H1 (cell line): Measurements from ENCODE around the gene C1QTNF7. TPM values are rescaled to one million over a fixed set of nuclear protein-coding genes. Genes with fewer than 3 reads are reported as not detected.

Source experiments
- CHD2 ChIP-seq: IDR thresholded peaks from 2 replicates; pipeline ENCODE4 v1.6.1; 2012; ENCODE audit warnings: low read length, improper control_type of control experiment
- CREB1 ChIP-seq: IDR thresholded peaks from 2 replicates; pipeline ENCODE4 v1.6.1; 2012; ENCODE audit warnings: inconsistent platforms
- EZH2 ChIP-seq: fragments of 200-600 bp; sonication (generic); IDR thresholded peaks from 2 replicates; pipeline ENCODE4 v1.7.1; 2012; ENCODE audit warnings: low read depth, mild to moderate bottlenecking, moderate library complexity, low read length, inconsistent platforms; ENCODE audit not compliant: severe bottlenecking
- KDM4A ChIP-seq: IDR thresholded peaks from one replicate; pipeline ENCODE4 v1.7.1; 2012; ENCODE audit warnings: low read depth, mild to moderate bottlenecking, moderate library complexity, low read length, inconsistent platforms; ENCODE audit not compliant: severe bottlenecking
- MAX ChIP-seq: IDR thresholded peaks from 2 replicates; pipeline ENCODE4 v1.6.1; 2012; ENCODE audit warnings: inconsistent platforms
- POLR2A ChIP-seq, 2 experiments: IDR thresholded peaks; 1 replicate in 1 of 2; 2 replicates in 1 of 2; pipeline ENCODE4 v1.6.1; 2011; ENCODE audit warnings: low read depth in 2 of 2, low read length in 2 of 2, mild to moderate bottlenecking in 2 of 2; ENCODE audit errors: control extremely low read depth in 1 of 2
- SUZ12 ChIP-seq: fragments of 200-600 bp; sonication (generic); IDR thresholded peaks from 2 replicates; pipeline ENCODE4 v1.6.1; 2012; ENCODE audit warnings: mild to moderate bottlenecking, inconsistent platforms, low read length, moderate library complexity, mixed read lengths
- polyA plus RNA-seq, 7 experiments: library from polyadenylated mRNA; depleted of rRNA in 3 of 7; stranded (reverse) in 5 of 7; unstranded in 2 of 7; fragments of >200 nt in 5 of 7; fragments of 200-250 nt in 2 of 7; gene quantifications; 1 replicate in 5 of 7; 2 replicates in 1 of 7; 4 replicates in 1 of 7; pipeline versions ENCODE4 v1.2.1 to v1.2.3, GENCODE V29; 2011 to 2013; ENCODE audit warnings: missing spikeins in 2 of 7, mixed read lengths in 2 of 7
- total RNA-seq: library from RNA; stranded (reverse); fragmentation: NEBNext Ultra II Directional; extraction: Animal tissue kit (Norgen Biotek cat#: 25700); gene quantifications from 2 replicates; pipeline ENCODE4 v1.2.1, GENCODE V29; 2021

C1QTNF7 gene
- total and polyA plus RNA-seq, 2 of the 8 experiments (the other 6 are each of a cell fraction or from before 2014, with no cell fraction given) = not detected

GRCh38 chr4:15402146-15402545, 25.7 kb upstream of the C1QTNF7 start (continued):
- TF ChIP-seq EZH2 = no peak
- no peak for TF ChIP-seq MAX
- no peak for TF ChIP-seq SUZ12
- no peak for TF ChIP-seq CHD2
- TF ChIP-seq CREB1 = no peak
- no peak for TF ChIP-seq KDM4A
- no peak for TF ChIP-seq POLR2A (IDR thresholded peaks at IDR 0.05; ENCODE audit: control extremely low read depth in 1 of 2, low read depth in 2 of 2, low read length in 2 of 2)
